Measurements from ENCODE around the gene TMPRSS15. TPM values are rescaled to one million over a fixed set of nuclear protein-coding genes. Genes with fewer than 3 reads are reported as not detected.

The TMPRSS15 gene
- total RNA-seq, 4 donors from 2014 or later, result not detected

DNA sequence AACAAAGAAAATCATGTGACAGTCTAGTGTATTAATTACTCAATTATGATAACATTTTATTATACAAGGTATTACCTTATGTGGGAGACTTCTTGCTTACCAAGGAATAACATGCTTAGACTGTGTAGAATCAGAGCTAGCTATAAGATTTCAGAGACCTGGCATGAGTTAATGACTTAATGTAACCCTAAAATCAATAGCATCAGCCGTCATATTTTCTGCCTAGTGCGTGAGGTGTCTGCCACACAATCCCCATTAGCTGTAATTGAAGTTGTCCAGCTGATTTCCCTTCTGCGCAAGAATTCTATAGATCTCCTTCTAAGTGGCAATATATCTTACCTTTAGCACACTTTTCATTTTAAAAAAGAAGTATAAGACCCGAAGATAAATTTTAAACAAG lies 130.2 kb downstream of the TMPRSS15 start:
- intact Hi-C loops (cut with DNase I; ENCODE audit: low total_unique reads), result no loop called here
- H3K27me3 ChIP-seq, result no peaks in the 10 kb centered on the region

DNA sequence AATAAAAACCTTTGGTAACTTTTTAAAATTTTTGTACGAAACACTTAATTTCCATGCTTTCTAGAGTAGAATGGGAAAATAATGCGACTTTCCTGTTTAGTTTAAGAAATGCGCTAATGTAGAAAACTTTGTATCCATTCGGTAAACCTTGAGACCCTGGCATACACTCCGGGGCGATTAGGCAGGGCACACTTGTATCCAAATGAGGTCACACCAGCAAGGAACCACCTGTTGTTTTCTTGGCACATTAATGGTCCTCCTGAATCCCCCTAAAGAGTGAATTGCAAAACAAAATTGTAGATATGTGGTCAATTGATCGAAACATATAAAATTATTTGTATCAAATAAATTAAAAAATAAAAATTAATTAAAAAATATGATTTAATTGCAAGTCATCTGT lies 133.7 kb downstream of the TMPRSS15 start:
- no peak overlapping the region for H3K27ac ChIP-seq
- no peak overlapping the region for H3K4me3 ChIP-seq
- in situ Hi-C loops (cut with MboI; ENCODE audit: low sequenced_read_pairs in 4 of 4) (no loop called here), intact Hi-C loops (cut with DNase I; ENCODE audit: low total_unique reads) (no loop called here)
- ATAC-seq (no peak), DNase-seq (no peak)
- no peaks in the 10 kb centered on the region for H3K27me3 ChIP-seq
- no peak for TF ChIP-seq POLR2A (IDR thresholded peaks at IDR 0.05)
- TF ChIP-seq, protein P1, sequence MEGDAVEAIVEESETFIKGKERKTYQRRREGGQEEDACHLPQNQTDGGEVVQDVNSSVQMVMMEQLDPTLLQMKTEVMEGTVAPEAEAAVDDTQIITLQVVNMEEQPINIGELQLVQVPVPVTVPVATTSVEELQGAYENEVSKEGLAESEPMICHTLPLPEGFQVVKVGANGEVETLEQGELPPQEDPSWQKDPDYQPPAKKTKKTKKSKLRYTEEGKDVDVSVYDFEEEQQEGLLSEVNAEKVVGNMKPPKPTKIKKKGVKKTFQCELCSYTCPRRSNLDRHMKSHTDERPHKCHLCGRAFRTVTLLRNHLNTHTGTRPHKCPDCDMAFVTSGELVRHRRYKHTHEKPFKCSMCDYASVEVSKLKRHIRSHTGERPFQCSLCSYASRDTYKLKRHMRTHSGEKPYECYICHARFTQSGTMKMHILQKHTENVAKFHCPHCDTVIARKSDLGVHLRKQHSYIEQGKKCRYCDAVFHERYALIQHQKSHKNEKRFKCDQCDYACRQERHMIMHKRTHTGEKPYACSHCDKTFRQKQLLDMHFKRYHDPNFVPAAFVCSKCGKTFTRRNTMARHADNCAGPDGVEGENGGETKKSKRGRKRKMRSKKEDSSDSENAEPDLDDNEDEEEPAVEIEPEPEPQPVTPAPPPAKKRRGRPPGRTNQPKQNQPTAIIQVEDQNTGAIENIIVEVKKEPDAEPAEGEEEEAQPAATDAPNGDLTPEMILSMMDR (IDR thresholded peaks at IDR 0.05 in 4 of 5, conservative IDR thresholded peaks at IDR 0.05 in 1 of 5), result no peak
- H3K4me1 ChIP-seq, result no peaks in the 10 kb centered on the region
- no peaks in the 10 kb centered on the region for H3K36me3 ChIP-seq
- H3K9me3 ChIP-seq, result no peaks in the 10 kb centered on the region

More for the DNA sequence above, 130.2 kb downstream of the TMPRSS15 start:
- no peak for TF ChIP-seq POLR2A (IDR thresholded peaks at IDR 0.05)
- H3K9me3 ChIP-seq, result no peaks in the 10 kb centered on the region
- ATAC-seq, result no peak
- H3K4me1 ChIP-seq, result no peaks in the 10 kb centered on the region
- no peak for DNase-seq
- H3K36me3 ChIP-seq, result no peaks in the 10 kb centered on the region
- in situ Hi-C loops (cut with MboI; ENCODE audit: low sequenced_read_pairs in 4 of 4), result no loop called here
- H3K27ac ChIP-seq, result no peak overlapping the region
- H3K4me3 ChIP-seq, result no peak overlapping the region

DNA sequence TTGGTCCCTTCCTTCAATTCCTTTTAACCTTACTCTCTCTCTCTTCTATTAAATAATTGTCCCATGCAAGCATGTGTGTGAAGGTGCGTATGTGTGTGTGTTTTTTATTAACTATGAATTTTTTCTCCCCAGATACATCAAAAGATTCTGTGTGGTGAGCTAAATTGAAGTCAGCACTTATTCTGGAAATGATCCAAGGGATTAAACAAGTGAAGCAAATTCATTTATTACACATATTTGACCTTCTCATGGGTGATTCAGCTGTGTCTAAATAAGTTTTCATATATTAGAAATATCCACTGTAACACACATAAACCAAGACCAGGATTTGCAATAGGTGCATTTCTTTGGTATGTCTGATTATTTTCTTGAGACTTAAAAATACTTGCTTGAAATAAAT lies 134.7 kb downstream of the TMPRSS15 start:
- no peak overlapping the region for H3K4me3 ChIP-seq
- intact Hi-C loops (cut with DNase I; ENCODE audit: low total_unique reads) (no loop called here), in situ Hi-C loops (cut with MboI; ENCODE audit: low sequenced_read_pairs in 4 of 4) (no loop called here)

DNA sequence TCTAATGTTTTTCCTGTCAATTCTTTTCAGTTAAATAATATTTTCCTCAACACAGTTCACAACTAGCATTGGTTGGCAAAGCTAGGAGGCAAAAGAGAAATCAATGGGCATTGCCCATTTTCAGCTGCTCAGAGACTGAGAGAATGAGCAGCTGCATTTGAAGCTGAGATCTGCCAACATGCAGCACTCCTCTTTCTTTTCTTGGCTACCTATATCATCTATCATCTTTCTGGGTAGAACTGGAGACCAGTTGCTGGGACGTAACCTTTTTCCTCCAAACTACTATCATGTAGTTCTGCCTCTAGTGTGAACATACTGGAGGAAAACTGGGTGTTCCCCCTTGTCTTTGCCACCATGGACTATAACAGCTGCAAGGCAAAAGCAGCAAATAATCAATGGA lies 136.1 kb downstream of the TMPRSS15 start:
- H3K4me1 ChIP-seq, result no peaks in the 10 kb centered on the region
- no peaks in the 10 kb centered on the region for H3K27me3 ChIP-seq
- DNase-seq (no peak), ATAC-seq (no peak)
- in situ Hi-C loops (cut with MboI; ENCODE audit: low sequenced_read_pairs in 4 of 4), result no loop called here
- intact Hi-C loops (cut with DNase I; ENCODE audit: low total_unique reads), result no loop called here
- H3K27ac ChIP-seq, result no peak overlapping the region
- H3K4me3 ChIP-seq, result no peak overlapping the region
- no peaks in the 10 kb centered on the region for H3K9me3 ChIP-seq
- TF ChIP-seq POLR2A (IDR thresholded peaks at IDR 0.05), result no peak
- TF ChIP-seq, protein P1 (IDR thresholded peaks at IDR 0.05 in 4 of 5, conservative IDR thresholded peaks at IDR 0.05 in 1 of 5), result no peak
- no peaks in the 10 kb centered on the region for H3K36me3 ChIP-seq

More for the DNA sequence above, 134.7 kb downstream of the TMPRSS15 start:
- DNase-seq (no peak), ATAC-seq (no peak)
- Histone ChIP-seq H3K27ac (no peak overlapping the region), H3K36me3 (no peaks in the 10 kb centered on the region), H3K9me3 (no peaks in the 10 kb centered on the region), H3K27me3 (no peaks in the 10 kb centered on the region), H3K4me1 (no peaks in the 10 kb centered on the region)
- TF ChIP-seq POLR2A (IDR thresholded peaks at IDR 0.05), result no peak
- TF ChIP-seq, protein P1 (IDR thresholded peaks at IDR 0.05 in 4 of 5, conservative IDR thresholded peaks at IDR 0.05 in 1 of 5), result no peak

DNA sequence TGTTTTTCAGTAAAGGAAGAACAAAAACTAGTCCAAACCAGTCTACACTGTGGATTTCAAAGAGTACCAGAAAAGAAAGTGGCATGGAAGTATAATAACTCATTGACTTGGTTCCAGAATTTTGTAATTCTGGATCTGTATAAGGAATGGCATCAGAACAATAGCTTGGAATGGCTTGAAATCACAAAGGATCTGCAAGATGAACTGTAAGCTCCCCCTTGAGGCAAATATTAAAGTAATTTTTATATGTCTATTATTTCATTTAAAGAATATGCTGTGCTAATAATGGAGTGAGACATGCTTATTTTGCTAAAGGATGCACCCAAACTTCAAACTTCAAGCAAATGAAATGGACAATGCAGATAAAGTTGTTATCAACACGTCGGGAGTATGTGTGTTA lies 137.6 kb downstream of the TMPRSS15 start:
- Histone ChIP-seq H3K9me3 (no peaks in the 10 kb centered on the region), H3K4me1 (no peaks in the 10 kb centered on the region), H3K36me3 (no peaks in the 10 kb centered on the region), H3K4me3 (no peak overlapping the region), H3K27ac (no peak overlapping the region), H3K27me3 (no peaks in the 10 kb centered on the region)
- no peak for TF ChIP-seq POLR2A (IDR thresholded peaks at IDR 0.05)
- TF ChIP-seq, protein P1 (IDR thresholded peaks at IDR 0.05 in 4 of 5, conservative IDR thresholded peaks at IDR 0.05 in 1 of 5), result no peak
- in situ Hi-C loops (cut with MboI; ENCODE audit: low sequenced_read_pairs in 4 of 4) (no loop called here), intact Hi-C loops (cut with DNase I; ENCODE audit: low total_unique reads) (no loop called here)
- DNase-seq (no peak), ATAC-seq (no peak)

All from gastrocnemius medialis (tissue), 4 donors.